ENCODE data around the gene MPPED2.

The MPPED2 gene

DNA sequence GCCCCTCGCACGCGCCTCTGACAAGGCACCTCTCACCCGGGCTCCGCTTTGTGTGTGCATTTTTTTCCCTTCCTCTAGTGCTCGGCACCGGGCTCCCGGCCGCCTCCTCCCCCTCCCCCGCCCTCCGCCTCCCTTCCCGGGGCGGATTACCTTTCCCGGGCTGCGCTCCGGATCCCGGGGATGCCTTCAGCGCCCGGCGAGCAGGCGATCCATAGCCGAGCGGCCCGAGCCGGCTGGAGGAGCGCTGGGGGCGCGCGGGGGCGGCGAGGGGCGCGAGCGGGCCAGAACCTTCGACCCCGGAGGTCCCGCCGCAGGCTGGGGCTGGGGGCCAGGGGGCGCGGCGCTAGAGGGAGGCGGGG is 282 bp downstream of the MPPED2 start:
- TF ChIP-seq, protein P1, sequence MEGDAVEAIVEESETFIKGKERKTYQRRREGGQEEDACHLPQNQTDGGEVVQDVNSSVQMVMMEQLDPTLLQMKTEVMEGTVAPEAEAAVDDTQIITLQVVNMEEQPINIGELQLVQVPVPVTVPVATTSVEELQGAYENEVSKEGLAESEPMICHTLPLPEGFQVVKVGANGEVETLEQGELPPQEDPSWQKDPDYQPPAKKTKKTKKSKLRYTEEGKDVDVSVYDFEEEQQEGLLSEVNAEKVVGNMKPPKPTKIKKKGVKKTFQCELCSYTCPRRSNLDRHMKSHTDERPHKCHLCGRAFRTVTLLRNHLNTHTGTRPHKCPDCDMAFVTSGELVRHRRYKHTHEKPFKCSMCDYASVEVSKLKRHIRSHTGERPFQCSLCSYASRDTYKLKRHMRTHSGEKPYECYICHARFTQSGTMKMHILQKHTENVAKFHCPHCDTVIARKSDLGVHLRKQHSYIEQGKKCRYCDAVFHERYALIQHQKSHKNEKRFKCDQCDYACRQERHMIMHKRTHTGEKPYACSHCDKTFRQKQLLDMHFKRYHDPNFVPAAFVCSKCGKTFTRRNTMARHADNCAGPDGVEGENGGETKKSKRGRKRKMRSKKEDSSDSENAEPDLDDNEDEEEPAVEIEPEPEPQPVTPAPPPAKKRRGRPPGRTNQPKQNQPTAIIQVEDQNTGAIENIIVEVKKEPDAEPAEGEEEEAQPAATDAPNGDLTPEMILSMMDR (IDR thresholded peaks at IDR 0.05; ENCODE audit: low read depth, low read length), result no peak
- H3K4me3 ChIP-seq (ENCODE audit: low read depth, low read length), result no peak overlapping the region

DNA sequence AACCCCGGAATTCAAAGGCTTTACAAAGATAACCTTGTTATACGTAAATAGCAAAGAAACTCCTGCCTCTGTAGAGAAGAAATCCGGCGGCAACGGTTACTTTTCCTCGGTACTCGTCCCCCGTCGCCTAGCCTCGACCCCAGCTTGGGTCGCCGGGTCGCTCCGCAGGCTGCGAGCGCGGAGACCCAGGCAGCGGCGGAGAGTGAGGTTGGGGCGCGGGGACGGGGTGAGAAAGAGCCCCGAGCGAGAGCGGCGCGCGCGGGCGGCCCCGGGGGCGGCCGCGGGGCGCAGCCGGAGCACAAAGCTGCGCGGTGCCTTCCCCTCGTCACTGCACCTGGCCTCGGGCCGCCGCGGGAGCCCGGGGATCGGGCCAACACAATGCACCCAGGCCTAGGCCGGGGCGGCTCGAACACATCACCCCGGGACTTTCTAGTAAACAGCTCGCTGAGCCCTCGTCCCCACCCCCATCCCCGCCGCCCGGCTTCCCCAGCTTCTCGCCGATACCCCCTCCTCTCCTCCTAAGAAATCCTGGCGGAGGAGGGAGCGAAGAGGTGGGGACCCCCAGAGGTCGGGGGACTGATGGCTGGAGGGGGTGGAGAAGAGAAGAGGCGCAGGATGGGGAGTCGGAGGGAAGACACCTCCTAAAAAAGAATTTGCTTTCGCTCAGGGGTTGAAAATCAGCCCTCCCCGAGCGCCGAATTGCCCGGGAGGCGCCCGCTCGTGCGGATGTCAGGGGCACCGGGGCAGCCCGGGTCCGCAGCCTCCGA is 845 bp downstream of the MPPED2 start:
- TF ChIP-seq, protein P1 (IDR thresholded peaks at IDR 0.05; ENCODE audit: low read depth, low read length), result no peak
- H3K4me3 ChIP-seq (ENCODE audit: low read depth, low read length), result no peak overlapping the region

DNA sequence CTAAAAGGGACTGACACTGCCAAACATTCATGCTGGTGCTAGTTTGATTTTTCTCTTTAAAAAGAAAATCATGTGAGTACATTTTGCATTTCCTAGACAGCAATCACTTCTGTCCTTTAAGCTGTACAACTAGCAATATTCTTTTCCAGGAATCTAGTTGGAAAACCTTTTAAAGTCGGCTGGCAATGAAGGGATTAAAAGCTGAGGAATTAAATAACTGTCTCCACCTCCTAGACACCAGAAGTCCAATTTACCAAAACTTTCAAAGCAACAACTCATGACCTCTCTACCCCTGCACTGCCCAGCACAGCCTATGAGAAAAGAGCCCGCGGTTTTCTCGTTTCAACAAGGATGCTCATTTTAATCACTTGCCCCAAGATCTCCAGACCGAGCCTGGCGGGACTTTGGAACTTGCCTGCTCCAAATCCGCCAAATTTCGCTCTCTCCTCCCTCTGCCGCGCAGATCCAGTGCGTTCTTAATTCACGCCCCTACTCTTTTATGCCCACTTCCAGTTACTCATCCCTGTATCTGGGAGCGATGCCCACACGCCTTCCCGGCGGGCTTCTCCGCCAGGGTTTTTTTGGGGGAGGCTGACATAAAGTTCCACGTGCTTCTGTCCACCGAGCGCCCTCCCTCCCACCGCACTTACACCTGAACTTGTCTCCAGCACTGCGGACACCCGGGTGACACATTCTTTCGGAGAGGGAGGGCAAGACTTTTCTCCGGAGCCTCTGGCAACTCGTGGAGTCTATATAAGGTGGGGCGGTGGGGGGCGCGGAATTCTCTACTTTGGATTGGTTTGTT is 2.5 kb downstream of the MPPED2 start:
- no peak overlapping the region for H3K4me3 ChIP-seq (ENCODE audit: low read depth, low read length)
- TF ChIP-seq, protein P1 (IDR thresholded peaks at IDR 0.05; ENCODE audit: low read depth, low read length), result no peak

DNA sequence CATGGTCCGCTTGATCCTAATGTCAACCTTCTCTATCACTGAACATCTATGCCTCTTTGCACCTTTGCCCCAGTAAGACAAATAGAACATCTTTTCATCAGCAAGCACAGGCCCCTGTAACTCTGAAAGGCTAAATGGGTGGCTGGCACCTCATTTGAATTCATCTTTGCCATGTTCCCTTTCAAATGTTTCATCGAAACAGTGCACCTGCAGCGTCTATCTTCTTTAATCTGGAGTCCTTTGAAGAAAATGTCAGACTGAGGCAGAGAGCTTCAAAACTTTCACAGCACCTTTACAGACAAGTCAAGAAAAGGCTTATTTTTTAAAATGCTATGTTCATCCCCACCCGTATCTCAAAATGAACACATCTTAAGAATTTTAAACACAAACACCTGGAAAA is 3.4 kb downstream of the MPPED2 start:
- H3K4me3 ChIP-seq (ENCODE audit: low read depth, low read length), result no peak overlapping the region
- TF ChIP-seq, protein P1 (IDR thresholded peaks at IDR 0.05; ENCODE audit: low read depth, low read length), result no peak

DNA sequence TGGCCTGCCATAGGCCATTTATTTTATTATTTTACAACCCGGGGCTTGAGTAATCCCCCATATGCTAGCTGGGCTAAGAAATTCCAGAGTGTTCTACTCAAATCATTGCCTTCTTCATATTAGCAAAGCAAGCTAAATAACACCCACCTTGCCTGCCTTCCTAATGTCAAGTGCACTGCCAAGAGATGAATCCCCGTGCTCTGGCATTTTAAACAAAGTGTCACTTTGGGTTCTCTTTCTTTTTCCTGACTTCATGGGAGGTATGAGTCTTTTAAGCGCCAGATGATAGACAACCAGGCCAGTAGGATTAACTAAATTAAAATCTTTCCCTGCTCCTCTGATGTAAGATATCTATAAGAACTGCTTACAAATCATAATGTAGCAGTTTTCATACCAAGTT is 4.5 kb downstream of the MPPED2 start:
- no peak overlapping the region for H3K4me3 ChIP-seq (ENCODE audit: low read depth, low read length)
- TF ChIP-seq, protein P1 (IDR thresholded peaks at IDR 0.05; ENCODE audit: low read depth, low read length), result no peak

DNA sequence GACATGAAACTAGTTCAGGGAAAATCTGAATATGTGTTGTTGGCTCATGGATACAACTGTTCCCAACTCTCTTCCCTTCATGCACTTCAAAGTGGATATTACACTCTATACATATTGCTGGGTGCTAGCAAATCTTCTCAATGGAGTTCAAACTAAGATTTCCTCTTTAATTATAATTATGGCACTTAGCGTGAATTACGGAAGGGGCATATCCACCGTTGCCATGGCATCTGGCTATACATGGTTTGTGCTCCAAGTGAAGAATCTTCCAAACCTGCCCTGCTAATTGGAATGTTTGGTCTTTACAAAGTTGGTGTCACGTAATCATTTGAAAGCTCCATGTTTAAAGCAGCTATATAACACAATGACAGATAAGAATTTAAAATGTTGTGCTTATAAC is 5.6 kb downstream of the MPPED2 start:
- H3K4me3 ChIP-seq (ENCODE audit: low read depth, low read length), result no peak overlapping the region
- TF ChIP-seq, protein P1 (IDR thresholded peaks at IDR 0.05; ENCODE audit: low read depth, low read length), result no peak

Data from WI38 (cell line).